Esophagus squamous epithelium (tissue), 5 donors: Measurements from ENCODE around the gene SYTL5. TPM values are rescaled to one million over a fixed set of nuclear protein-coding genes. Genes with fewer than 3 reads are reported as not detected.

Source experiments
- DNase-seq: peaks from one replicate; lab custom pipeline; 2025; lab: John Stamatoyannopoulos, UW
- H3K27ac ChIP-seq, 4 donors: fragments of 200-600 bp; sonication (generic); one replicate each; pipeline ENCODE4 v1.5.1; 2016 to 2019; ENCODE audit warnings: mild to moderate bottlenecking in 1 of 4
- H3K27me3 ChIP-seq, 4 donors: fragments of 200-600 bp; sonication (generic); 1 replicate in 3 of 4; 2 replicates in 1 of 4; pipeline versions ENCODE4 v1.5.1 to v1.6.0; 2017 to 2021; ENCODE audit warnings: antibody characterized with exemption in 1 of 4
- H3K36me3 ChIP-seq, 3 donors: fragments of 200-600 bp; sonication (generic); one replicate each; pipeline ENCODE4 v1.5.1; 2016 to 2019
- H3K4me1 ChIP-seq, 3 donors: fragments of 200-600 bp; sonication (generic); one replicate each; pipeline ENCODE4 v1.5.1; 2017 to 2019
- H3K4me3 ChIP-seq, 4 donors: fragments of 200-600 bp; sonication (generic); 1 replicate in 3 of 4; 2 replicates in 1 of 4; pipeline ENCODE4 v1.5.1; 2016 to 2019; ENCODE audit warnings: mild to moderate bottlenecking in 2 of 4, moderate library complexity in 1 of 4
- H3K9me3 ChIP-seq, 3 donors: fragments of 200-600 bp; sonication (generic); one replicate each; pipeline ENCODE4 v1.5.1; 2016 to 2019
- POLR2A ChIP-seq, 4 donors: fragments of 450-650 bp; IDR thresholded peaks; one replicate each; pipeline ENCODE4 v1.6.1; 2017; ENCODE audit warnings: antibody characterized with exemption in 4 of 4, mild to moderate bottlenecking in 4 of 4, moderate library complexity in 3 of 4
- WGBS, 2 donors: methylation state at CpG; one replicate each; pipeline ENCODE4 v1.1.5; 2018; 5-methylcytosine and 5-hydroxymethylcytosine counted together
- intact Hi-C: fragments of 100-400 bp; cut with DNase I; formaldehyde crosslinking; loops from one replicate; pipeline ENCODE4 v1.15.0; 2022
- total RNA-seq, 4 donors: library from RNA; depleted of rRNA; stranded (reverse); fragments of >200 nt; gene quantifications; one replicate each; pipeline ENCODE4 v1.1.0, GENCODE V29; 2016
- TF ChIP-seq, protein P1 (sequence below), 6 experiments: fragments of 450-650 bp in 4 of 6; fragments of 200-600 bp in 2 of 6; sonication (generic) in 2 of 6; IDR thresholded peaks; one replicate each; pipeline ENCODE4 v1.5.1; 2016 to 2019; ENCODE audit warnings: antibody characterized with exemption in 6 of 6, mild to moderate bottlenecking in 4 of 6, moderate library complexity in 4 of 6
- donor health status: DM: yes; HTN: yes; CAD: no.

The SYTL5 gene
- total RNA-seq, 4 donors from 2014 or later: 0.76 to 8.9 (median 4.8) TPM

DNA sequence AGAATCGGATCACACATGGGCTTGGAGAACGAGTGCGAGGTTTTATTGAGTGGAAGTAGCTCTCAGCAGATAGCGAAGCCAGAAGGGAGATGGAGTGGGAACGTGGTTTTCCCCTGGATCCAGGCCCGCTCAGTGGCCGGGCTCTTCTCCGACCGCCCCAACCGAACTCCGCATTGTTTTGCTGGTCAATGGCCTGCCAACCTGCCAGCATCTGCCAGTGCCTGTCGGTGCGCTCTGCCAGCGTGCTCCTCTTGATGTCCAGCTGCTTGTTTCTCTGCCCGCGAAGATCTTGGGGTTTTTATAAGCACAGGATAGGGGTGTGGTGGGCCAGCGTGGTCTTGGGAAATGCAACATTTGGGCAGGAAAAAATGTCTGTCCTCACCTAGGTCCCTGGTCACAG is 5.6 kb upstream of the SYTL5 start:
- peaks cover 0 to 8% (median 0%) of the 10 kb centered on the region in 3 donors for H3K4me1 ChIP-seq
- H3K27me3 ChIP-seq: no peaks in the 10 kb centered on the region
- no peak for TF ChIP-seq POLR2A (IDR thresholded peaks at IDR 0.05)
- TF ChIP-seq, protein P1, sequence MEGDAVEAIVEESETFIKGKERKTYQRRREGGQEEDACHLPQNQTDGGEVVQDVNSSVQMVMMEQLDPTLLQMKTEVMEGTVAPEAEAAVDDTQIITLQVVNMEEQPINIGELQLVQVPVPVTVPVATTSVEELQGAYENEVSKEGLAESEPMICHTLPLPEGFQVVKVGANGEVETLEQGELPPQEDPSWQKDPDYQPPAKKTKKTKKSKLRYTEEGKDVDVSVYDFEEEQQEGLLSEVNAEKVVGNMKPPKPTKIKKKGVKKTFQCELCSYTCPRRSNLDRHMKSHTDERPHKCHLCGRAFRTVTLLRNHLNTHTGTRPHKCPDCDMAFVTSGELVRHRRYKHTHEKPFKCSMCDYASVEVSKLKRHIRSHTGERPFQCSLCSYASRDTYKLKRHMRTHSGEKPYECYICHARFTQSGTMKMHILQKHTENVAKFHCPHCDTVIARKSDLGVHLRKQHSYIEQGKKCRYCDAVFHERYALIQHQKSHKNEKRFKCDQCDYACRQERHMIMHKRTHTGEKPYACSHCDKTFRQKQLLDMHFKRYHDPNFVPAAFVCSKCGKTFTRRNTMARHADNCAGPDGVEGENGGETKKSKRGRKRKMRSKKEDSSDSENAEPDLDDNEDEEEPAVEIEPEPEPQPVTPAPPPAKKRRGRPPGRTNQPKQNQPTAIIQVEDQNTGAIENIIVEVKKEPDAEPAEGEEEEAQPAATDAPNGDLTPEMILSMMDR (IDR thresholded peaks at IDR 0.05): no peak
- no peak overlapping the region for H3K4me3 ChIP-seq
- DNase-seq: no peak
- no peaks in the 10 kb centered on the region for H3K36me3 ChIP-seq
- intact Hi-C loops: no loop called here
- H3K27ac ChIP-seq: no peak overlapping the region
- no peaks in the 10 kb centered on the region for H3K9me3 ChIP-seq
- 81% methylated on average over 9 of the region's 17 CpGs; no CpG with 5 or more reads in 1 of the 2 donors for WGBS, 2 donors

DNA sequence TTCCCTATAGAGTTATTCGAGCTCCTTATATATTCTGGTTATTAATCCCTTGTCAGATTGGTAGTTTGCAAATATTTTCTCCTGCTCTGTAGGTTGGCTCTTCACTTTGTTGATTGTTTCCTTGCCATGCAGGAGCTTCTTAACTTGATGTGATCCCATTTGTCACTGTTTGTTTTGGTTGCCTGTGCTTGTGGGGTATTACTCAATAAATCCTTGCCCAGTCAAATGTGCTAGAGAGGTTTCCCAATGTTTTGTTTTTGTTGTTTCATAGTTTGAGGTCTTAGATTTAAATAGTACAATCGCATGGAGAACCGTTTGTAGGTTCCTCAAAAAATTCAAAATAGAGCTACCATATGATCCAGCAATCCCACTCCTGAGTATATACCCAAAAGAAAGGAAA is 2.3 kb upstream of the SYTL5 start:
- DNase-seq: no peak
- Histone ChIP-seq H3K27me3 (no peaks in the 10 kb centered on the region), H3K27ac (no peak overlapping the region), H3K36me3 (no peaks in the 10 kb centered on the region), H3K9me3 (no peaks in the 10 kb centered on the region), H3K4me3 (no peak overlapping the region), H3K4me1 (no peaks in the 10 kb centered on the region)
- TF ChIP-seq, protein P1 (IDR thresholded peaks at IDR 0.05): no peak
- no peak for TF ChIP-seq POLR2A (IDR thresholded peaks at IDR 0.05)
- 54 to 74% methylated on average over 3 of the region's 3 CpGs for WGBS, 2 donors
- intact Hi-C loops: no loop called here

- intact Hi-C loops: no loop called here
- Histone ChIP-seq H3K4me3 (no peak overlapping the region), H3K36me3 (no peaks in the 10 kb centered on the region), H3K27ac (peak overlapping the region in 2 of 4 donors; percentile 39 to 65), H3K4me1 (no peaks in the 10 kb centered on the region), H3K9me3 (no peaks in the 10 kb centered on the region), H3K27me3 (no peaks in the 10 kb centered on the region)
- TF ChIP-seq POLR2A (IDR thresholded peaks at IDR 0.05): no peak
- TF ChIP-seq, protein P1 (IDR thresholded peaks at IDR 0.05): no peak
- DNase-seq: no peak
Measured at GRCh38 chrX:38006778-38007177, 425 bp downstream of the SYTL5 start.

GRCh38 chrX:38008658-38009057 is 2.3 kb downstream of the SYTL5 start:
- no peak overlapping the region for H3K4me3 ChIP-seq
- no peak overlapping the region for H3K27ac ChIP-seq
- no peak for TF ChIP-seq POLR2A (IDR thresholded peaks at IDR 0.05)
- TF ChIP-seq, protein P1 (IDR thresholded peaks at IDR 0.05): peak in 1 of 6 experiments; percentile 14
- no peaks in the 10 kb centered on the region for H3K4me1 ChIP-seq
- no peaks in the 10 kb centered on the region for H3K9me3 ChIP-seq
- intact Hi-C loops: no loop called here
- H3K36me3 ChIP-seq: no peaks in the 10 kb centered on the region
- no peaks in the 10 kb centered on the region for H3K27me3 ChIP-seq
- DNase-seq: no peak

DNA sequence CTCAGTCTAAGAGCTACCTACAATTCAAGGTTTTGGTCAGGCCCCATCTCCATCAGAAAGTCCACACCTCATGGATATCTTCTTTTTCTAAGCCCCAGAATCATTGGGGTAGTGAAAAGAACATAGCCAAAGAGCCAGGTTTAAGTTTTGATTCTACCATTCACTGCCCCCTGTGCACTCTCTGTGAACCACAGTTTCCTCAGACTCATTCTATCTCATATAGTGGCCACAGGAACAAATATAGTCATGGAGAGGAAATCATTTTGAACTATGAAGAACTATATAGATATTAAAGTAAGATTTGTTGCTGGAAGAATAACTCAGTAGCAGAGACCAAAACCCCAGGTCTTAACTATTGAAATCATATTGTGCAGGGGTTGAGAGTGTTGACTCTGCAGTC is 3.3 kb downstream of the SYTL5 start:
- H3K4me1 ChIP-seq: no peaks in the 10 kb centered on the region
- no peaks in the 10 kb centered on the region for H3K36me3 ChIP-seq
- intact Hi-C loops: no loop called here
- no peak for DNase-seq
- H3K9me3 ChIP-seq: no peaks in the 10 kb centered on the region
- no peak overlapping the region for H3K27ac ChIP-seq
- no peak overlapping the region for H3K4me3 ChIP-seq
- H3K27me3 ChIP-seq: no peaks in the 10 kb centered on the region
- TF ChIP-seq, protein P1 (IDR thresholded peaks at IDR 0.05): no peak
- TF ChIP-seq POLR2A (IDR thresholded peaks at IDR 0.05): no peak
